Measurements from ENCODE around the gene SLC3A2. TPM values are rescaled to one million over a fixed set of nuclear protein-coding genes. Genes with fewer than 3 reads are reported as not detected.

SLC3A2 gene
- total and polyA plus RNA-seq, 2 of the 13 experiments (the other 11 are each of a cell fraction or from before 2014, with no cell fraction given): 213 to 226 TPM

GRCh38 chr11:62905927-62906531 is 25.3 kb downstream of the SLC3A2 start (continued):
- no peak for TF ChIP-seq MXI1 (IDR thresholded peaks at IDR 0.05; ENCODE audit: borderline replicate concordance, low read depth, low read length)
- no peak for TF ChIP-seq ZNF264 (CRISPR knock-in tag; IDR thresholded peaks at IDR 0.05)
- TF ChIP-seq ZNF530 (CRISPR knock-in tag; IDR thresholded peaks at IDR 0.05; ENCODE audit: low read depth): no peak
- TF ChIP-seq, protein P1, sequence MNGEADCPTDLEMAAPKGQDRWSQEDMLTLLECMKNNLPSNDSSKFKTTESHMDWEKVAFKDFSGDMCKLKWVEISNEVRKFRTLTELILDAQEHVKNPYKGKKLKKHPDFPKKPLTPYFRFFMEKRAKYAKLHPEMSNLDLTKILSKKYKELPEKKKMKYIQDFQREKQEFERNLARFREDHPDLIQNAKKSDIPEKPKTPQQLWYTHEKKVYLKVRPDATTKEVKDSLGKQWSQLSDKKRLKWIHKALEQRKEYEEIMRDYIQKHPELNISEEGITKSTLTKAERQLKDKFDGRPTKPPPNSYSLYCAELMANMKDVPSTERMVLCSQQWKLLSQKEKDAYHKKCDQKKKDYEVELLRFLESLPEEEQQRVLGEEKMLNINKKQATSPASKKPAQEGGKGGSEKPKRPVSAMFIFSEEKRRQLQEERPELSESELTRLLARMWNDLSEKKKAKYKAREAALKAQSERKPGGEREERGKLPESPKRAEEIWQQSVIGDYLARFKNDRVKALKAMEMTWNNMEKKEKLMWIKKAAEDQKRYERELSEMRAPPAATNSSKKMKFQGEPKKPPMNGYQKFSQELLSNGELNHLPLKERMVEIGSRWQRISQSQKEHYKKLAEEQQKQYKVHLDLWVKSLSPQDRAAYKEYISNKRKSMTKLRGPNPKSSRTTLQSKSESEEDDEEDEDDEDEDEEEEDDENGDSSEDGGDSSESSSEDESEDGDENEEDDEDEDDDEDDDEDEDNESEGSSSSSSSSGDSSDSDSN (CRISPR knock-in tag; IDR thresholded peaks at IDR 0.05): no peak
- no peak for TF ChIP-seq NFKBIZ (CRISPR knock-in tag; IDR thresholded peaks at IDR 0.05)
- no peak for TF ChIP-seq FOXK1 (CRISPR knock-in tag; IDR thresholded peaks at IDR 0.05; ENCODE audit: borderline replicate concordance, low read depth)
- TF ChIP-seq CBX5 (CRISPR knock-in tag; IDR thresholded peaks at IDR 0.05; ENCODE audit: borderline replicate concordance): no peak
- TF ChIP-seq, protein P2, sequence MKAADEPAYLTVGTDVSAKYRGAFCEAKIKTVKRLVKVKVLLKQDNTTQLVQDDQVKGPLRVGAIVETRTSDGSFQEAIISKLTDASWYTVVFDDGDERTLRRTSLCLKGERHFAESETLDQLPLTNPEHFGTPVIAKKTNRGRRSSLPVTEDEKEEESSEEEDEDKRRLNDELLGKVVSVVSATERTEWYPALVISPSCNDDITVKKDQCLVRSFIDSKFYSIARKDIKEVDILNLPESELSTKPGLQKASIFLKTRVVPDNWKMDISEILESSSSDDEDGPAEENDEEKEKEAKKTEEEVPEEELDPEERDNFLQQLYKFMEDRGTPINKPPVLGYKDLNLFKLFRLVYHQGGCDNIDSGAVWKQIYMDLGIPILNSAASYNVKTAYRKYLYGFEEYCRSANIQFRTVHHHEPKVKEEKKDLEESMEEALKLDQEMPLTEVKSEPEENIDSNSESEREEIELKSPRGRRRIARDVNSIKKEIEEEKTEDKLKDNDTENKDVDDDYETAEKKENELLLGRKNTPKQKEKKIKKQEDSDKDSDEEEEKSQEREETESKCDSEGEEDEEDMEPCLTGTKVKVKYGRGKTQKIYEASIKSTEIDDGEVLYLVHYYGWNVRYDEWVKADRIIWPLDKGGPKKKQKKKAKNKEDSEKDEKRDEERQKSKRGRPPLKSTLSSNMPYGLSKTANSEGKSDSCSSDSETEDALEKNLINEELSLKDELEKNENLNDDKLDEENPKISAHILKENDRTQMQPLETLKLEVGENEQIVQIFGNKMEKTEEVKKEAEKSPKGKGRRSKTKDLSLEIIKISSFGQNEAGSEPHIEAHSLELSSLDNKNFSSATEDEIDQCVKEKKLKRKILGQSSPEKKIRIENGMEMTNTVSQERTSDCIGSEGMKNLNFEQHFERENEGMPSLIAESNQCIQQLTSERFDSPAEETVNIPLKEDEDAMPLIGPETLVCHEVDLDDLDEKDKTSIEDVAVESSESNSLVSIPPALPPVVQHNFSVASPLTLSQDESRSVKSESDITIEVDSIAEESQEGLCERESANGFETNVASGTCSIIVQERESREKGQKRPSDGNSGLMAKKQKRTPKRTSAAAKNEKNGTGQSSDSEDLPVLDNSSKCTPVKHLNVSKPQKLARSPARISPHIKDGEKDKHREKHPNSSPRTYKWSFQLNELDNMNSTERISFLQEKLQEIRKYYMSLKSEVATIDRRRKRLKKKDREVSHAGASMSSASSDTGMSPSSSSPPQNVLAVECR (CRISPR knock-in tag; IDR thresholded peaks at IDR 0.05; ENCODE audit: borderline replicate concordance): no peak
- no peak for TF ChIP-seq ZNF704 (CRISPR knock-in tag; IDR thresholded peaks at IDR 0.05; ENCODE audit: borderline replicate concordance)
- no peak for TF ChIP-seq E2F1 (CRISPR knock-in tag; IDR thresholded peaks at IDR 0.05)
- no peak for TF ChIP-seq ZNF546 (CRISPR knock-in tag; conservative IDR thresholded peaks at IDR 0.05)
- no peak for TF ChIP-seq ZNF512B (CRISPR knock-in tag; IDR thresholded peaks at IDR 0.05; ENCODE audit: borderline replicate concordance)
- no peak for TF ChIP-seq ZFP62 (CRISPR knock-in tag; IDR thresholded peaks at IDR 0.05)
- no peak for TF ChIP-seq SRSF1 (optimal IDR thresholded peaks at IDR 0.05; ENCODE audit: low read depth, low read length)
- 0 out of 2 replicates have a peak, but pooled peaks have one; percentile 41 for TF ChIP-seq NR0B2 (CRISPR knock-in tag; IDR thresholded peaks at IDR 0.05)
